ENCODE measurements around the gene A2M.

- TF ChIP-seq CTCF (IDR thresholded peaks at IDR 0.05) (no peak), EP300 (IDR thresholded peaks at IDR 0.05) (no peak), POLR2AphosphoS5 (IDR thresholded peaks at IDR 0.05) (no peak), POLR2A (IDR thresholded peaks at IDR 0.05) (no peak)
Observed at GRCh38 chr12:9040484-9041186, 75.1 kb downstream of the A2M start.

Data from suprapubic skin (tissue), 4 donors.